Measurements from ENCODE around the gene PTPRC.

PTPRC gene

DNA sequence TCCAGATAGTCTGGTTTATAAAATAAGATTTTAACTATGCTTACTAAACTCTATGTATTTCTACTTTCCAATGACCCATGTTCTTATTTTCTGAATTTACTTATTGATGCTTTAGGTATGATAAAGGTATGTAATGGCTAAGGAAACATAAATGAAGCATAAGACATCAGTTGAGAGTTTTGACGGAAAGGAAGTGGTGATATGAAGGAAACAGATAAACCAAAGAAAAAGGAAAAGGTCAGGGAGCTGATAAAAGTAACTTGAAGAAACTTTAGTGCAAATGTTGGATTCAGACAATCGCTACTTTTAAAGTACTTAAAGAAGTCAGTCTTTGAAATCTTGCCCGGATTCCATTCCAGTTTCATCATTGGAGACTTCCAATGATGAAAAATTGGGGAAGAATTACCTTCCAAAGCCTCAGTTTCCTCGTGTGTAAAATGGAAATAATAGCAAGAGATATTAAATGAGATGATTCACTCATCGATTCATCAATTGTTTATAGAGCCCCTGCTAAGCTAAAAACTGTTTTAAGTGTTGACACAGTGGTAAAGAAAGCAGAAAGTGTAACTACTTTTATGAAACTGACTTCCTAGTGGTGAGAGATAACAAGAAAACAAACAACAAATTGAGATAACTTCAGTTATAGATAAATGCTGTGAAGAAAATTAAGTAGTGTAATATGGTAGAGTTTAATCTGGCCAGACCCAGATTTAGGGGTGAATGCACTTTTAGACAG is 10.6 kb downstream of the PTPRC start:
- DNase-seq = no peak

DNA sequence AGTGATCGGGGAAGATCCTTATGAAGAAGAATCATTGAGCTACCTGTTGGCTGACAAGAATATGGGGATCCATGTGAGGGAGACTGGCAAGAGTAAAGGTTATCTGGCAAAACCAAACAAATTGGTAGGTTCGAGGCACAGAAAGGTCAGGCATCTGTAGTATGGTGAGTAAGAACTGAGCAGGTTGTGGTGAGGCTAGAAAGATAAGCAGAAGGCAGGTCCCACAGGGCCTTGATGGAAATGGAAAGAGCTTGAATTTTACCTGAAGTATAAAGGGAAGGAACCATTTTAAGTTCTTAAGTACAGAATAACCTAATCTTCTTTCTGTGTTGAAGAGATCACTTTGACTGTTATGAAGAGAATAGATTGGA is 11.1 kb downstream of the PTPRC start:
- no peak for DNase-seq

DNA sequence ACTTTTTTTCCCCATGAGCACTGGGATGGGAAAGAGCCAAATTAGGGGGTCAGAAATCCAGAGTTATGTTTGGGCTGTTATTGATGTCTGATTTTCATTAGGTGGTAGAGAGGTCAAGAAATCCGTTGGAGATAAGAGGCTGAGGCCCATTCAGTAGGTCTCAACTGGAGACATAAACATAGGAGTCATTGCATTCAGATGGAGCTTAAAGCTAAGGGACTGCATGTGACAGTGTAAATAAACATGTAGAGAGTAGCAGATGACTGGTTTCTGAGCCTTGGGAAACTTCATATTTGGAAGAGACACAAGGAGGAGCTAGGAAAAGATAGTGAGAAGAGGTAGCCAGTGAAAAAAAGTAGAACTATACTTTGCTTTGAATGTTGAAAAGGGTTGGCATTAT is 11.7 kb downstream of the PTPRC start:
- DNase-seq = no peak

DNA sequence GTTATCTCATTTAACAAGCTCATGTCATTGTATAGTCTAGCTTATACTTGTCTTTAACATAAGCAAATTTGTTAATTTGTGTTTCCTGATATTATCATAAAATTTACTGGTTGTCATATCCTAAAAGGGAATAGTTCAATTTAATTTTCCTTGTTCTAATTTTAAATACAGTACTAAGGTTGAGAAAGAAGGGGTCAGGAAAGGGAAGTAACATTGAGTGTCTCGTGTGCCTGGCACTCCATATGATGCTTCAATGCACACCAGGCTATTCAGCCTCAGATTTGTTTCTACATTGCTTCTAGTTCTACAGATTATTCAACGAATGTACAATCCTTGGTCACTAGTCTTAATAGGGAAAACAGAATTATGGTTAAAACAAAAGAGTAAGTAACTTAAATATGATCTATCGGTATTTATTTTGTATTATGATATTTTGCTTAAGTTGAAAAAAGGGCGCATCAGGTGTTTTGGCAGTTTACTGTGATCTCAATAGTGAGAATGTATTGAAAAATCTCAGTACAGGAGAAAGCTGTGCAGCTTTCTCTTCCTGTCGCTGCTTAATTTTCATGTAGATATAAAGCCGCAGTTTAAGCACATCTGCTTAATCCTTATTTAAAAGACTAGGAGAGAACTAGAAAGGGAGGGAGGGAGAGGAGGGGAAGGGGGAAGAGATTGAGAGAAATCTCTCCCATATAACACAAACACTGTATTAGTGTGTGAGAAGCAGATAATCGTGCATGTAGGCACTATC is 13.0 kb downstream of the PTPRC start:
- no peak for DNase-seq

DNA sequence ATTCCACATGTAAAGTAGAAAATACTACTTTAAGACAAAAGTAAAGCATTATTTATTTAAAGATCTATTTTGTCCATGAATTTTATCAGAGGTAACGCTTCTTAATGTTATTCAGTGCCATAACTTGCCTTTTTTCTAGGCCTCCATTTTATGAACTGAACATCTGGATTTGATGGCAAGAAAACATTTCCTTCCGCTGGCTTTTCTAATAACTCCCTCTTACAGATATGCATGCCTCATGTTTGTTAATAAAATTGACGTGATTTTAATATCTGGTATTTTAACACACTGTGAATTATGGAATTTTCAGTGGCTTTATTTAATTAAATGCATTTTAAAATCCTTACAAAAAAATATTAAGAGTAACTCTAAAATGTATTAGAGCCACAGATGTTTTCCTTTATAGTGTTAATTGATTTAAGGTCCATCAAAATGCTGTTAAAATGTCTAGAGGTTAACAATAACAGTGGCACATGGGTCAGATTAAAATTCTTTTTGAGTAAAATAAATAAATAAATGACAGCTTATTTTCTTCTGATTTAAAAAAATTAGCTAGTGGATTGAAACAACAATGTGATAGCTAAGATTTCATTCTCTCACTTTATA is 15.1 kb downstream of the PTPRC start:
- DNase-seq = no peak

DNA sequence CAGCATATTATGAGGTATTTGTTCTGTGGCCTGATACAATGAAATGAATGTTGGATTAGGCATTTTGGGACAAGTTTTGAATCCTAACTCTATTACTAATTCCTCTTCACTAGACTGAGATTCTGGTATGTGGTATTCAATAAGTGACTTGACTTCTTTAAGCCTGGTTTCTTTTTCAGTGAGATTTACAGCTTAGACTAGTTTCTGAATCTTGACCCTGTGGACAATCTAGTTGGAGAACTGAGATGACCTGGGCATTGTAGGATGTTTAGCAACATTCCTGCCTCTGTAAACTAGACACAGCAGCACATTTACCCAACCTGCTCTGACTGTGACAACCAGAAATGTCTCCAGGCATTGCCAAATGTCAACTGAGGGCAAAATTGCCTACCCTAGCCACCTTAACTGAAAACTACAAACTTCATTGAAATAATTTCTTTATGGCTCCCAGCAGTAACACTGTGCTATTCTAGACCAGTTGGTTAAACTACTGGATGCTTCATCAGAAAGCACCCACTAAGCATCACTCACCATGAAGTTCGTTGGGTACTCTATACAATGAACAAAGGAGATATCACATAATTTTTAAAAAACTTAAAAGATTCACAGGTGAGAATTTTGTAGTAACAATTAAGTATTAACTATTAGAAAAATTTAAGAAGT is 16.8 kb downstream of the PTPRC start:
- no peak for DNase-seq

DNA sequence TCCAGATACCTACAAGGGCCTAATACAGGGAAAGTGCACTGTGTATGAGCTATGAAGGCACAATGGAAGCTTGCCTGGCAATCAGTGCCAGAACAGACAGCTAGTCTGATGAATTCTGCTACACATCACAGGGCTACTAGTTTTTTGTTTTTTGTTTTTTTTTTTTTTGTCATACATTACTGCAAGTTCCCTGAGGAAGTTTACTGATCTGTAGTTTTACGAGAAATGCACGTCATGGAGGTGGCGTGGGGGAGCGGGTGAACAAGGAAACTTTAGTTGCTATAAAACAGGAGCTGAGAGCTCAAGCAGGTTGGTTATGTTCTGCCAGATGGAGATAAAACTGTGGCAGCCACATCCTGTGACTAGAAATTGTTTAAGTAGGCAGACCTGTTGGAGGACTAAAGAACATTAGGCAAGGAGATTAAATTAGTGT is 17.7 kb downstream of the PTPRC start:
- DNase-seq = no peak

DNA sequence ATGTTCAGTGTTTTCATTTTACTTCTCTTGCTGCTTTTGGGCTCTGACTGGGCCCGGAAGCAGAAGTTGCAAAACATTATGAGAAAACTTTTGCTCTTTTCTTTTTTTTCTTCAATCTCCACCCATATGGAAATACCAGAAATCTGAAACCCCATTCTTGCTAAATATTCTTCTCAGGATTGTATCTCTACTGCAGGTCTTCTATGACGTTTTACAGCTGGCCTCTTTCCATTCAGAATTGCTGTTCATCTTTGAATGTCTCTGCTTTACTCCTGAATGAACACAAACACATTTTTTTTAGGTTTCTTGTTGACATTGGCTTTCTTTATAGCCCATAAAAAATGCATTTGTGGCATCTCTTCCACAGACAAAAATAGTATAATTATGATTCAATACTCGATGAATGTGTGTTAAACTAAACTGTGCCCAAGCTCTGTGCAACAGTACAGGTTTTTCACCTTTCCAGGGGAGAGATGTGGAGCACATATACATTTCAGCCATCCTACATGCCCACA is 18.8 kb downstream of the PTPRC start:
- no peak for DNase-seq

DNA sequence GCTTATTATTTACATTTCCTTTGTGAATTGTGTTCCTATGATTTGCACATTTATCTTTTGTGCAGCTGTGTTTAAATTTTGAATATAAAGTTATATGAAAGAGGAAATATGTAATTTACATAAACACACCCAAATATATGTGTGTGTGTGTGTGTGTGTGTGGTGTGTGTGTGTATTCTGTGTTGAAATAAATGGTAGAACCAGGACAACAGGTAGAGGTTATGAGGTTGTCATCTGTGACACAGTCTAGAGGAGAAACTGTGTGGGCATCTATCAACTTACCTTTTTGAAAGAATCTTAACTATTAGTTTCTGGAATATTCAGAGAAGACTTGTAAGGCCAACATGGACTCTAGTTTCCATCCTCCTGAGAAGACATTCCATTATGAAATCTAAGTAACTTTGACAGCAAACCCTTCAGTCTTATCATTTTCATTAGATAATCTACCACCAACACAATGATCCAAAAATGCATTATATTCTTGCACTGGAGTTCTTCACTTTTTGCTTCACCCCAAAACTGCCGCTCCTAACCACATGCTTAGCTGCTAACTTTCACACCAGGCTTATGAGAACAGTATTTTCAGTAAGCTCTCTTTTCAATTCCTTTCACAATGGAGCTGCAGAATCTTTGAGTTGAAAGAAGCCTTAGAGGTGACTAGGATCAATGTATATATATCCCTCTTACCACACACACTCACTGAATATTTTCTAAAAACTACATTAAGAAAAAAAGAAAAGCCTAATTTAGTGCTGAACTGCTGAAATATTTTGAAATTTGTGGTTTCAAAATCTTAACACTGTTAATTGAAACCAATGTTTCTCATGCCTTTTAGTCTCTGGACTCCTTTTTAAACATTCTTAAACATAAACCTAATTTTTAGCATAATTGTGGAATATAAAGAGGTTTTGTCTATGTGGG is 21.8 kb downstream of the PTPRC start:
- DNase-seq = no peak

DNA sequence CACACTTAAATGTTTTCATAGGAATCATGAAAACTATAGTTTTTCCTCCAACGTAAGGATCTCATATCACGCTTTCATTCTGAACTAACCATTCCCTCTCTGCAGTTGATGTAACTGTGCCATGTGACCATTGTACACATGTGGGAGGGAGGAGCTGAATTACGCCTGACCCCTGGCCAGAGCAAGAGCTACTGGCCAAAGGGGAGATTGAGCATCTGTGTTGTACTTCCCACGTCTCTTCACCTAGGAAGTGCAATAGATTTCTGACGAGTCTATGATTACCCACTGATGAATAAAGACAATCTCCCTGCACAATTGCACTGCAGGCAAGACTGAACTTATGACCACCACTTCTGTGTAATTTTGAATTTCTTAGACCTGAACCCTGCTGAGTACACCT is 24.0 kb downstream of the PTPRC start:
- DNase-seq = no peak

DNA sequence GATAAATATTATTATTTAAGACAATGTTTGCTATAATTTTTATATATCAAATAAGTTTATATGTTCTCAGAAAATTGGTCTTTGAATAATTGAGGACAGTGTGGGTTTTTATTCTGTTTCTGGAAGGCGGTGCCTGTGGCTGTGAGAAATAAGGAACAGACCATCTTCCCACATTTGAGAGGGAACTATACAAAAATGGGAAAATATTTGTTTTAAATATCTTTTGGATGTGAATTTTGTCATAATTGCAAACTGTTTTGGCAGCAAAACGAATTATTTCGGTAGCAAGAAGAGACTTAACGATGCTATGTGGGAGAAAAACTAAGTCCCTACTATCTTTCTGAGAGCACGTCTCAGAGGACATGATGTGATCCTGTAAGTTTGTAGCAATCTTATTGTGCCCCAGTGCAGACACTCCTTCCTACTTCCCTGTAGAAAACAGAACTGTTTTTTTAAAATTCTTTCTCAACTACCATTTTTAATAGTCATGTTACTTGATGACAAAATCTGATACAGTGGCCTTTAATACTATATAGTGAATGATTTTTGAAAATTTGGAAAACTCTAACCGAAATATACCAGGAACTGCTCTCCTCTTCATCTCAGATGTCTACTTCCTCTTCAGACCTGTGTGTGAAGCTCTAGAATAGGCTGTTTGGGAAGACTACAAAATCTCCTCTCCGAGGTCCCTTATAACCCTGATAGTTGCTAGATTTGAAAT is 25.4 kb downstream of the PTPRC start:
- no peak for DNase-seq

DNA sequence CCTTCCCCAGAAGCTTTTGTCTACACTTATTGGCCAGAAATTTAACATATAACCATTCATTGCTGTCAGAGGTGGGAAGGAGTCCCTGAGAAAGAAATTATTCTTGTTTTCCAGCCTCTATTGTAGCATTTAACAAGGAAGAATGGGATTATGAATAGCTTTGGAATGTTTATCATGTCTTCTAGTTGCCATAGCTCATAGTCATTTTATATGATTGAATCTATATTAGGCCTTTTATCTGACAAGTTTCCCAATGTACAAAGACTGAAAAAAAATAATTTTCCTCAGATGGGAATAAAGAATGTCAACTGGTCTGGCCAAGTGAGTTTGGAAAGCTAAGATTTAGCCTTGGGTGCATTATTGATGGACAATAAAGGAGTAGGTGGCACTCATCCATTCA is 28.3 kb downstream of the PTPRC start:
- DNase-seq = no peak

DNA sequence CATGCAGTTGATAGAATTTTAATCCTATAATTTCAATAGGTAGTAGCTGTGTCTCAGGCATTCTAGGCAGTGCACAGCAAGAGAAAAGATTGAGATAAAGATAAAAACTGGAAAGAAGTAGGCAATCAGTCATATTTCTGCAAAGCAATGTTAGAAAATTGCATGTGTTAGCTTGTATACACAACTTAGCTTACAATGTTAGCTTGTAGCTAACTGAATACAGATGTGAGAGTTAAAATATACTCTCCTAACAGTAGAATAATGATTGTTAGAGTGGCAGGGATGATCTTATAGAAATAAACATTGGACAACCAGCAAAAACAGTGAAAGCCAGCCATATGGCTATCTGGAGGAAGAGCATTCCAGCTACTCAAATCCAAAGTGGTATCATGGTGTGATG is 29.0 kb downstream of the PTPRC start:
- DNase-seq = no peak

DNA sequence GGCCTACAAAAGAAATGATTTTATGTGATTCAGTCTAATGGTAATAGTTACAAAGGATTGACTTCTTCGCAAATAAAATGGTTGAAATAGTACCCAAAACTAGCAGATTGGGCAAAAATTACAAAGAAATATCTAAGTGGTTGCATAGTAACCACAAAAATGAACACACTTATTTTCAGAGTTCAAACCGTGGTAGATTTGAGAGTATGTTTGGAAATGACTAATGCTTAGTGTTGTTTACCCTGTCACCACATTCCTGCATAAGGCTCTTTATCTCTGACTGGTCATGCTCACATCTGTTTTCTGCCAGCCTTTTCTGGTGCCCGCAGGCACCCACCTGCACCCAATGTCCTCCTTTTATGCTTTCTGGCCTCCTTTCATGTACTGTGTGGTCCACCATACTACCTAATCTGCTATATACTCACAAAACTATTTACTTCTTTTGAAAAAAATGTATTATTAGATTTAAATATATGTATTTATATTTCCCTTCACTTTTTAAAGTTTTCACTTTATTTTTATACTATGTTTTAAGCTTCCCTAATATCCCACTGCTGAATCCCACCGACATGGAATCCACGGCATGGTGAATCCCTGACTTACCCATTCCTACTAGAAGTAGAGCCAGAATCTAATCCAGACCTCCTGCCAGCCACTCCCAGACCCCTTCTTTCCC is 30.3 kb downstream of the PTPRC start:
- DNase-seq = no peak

DNA sequence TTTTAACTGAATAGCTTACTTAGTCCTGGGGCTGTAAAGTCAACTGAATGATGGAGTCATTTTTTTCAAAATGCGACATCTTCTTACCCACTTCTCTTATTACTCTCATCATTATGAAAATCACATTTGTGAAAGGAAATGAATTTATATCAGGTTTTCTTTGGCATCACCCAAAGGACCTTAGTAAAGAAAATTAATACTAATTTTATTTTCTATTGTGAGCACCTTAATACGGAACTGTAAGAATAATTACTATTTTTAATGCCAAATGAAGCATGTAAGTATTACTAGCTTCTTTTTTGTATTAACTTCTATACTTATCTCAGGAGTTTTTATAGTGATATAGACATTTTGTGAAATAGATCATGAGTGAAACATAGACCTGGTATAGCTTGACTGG is 30.9 kb downstream of the PTPRC start:
- no peak for DNase-seq

DNA sequence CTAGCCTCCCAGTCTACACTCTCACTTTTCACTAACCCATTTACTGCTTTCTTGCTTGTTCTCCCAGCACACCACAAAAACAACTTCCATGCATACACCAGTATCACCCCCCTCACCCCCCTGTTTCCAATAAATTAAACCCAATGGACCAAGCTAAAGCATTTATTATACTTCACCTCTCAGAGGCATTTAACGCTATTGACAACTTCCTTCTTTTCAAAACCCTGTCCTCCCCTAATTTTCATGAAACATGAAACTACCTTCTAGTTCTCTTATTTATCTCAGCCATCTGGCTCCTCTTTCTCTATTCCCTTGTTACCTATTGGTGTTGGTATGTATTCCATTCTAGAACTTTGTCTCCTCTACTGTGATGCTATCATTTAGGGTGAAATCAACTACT is 32.3 kb downstream of the PTPRC start:
- no peak for DNase-seq

DNA sequence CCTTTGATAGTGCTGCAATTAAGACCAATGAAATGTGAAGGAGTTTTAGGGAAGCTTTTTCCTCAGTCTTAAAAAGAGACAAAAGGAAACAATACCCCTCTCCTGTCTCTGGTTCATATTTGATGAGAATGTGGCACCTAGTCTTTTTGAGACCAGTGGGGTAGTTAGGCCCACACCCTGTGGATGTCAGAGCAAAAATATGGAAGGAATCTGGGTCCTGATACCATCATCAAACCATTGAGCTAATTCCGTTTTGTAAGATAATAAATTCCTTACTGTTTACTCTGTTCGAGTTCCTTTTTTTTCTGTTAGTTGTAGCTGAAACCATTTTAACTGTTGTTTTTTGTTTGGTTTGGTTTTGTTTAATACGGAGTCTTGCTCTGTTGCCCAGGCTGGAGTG is 33.3 kb downstream of the PTPRC start:
- no peak for DNase-seq

DNA sequence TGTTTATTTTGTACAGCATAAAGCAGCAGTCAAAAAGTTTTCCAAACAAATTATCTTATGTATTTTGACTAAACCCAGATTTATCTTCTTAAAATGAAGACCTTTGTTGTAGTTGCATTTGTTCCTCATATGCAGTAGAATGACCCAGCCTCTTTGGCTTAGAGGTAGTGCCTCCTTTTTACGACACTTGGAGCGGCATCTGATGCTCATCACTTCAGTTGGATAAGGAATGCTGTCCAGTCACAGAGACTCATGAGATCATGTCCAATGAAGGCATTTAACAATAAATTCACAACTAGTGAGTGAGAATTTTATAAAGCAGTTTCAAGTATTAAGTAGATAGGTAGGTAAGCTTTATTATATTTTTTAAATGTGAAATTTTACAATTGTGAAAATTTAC is 35.2 kb downstream of the PTPRC start:
- no peak for DNase-seq

DNA sequence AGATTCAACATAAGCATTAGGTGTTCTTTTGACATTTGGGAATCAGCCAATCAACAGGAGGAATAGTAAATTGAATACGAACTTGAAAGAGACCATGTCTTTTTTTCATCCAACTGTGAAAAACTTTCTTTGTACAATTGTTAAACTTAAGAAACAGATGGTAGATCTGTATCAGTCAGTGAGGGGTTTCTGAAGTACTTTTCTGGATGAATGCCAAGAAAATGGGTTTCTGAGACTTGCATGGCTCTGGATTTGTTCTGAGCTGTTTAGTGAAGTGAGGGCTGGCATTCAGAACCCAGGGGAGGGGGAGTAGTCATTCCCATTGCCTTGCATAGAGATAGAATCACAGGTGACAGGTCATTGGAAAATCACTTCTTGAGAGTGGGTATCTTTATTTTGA is 37.4 kb downstream of the PTPRC start:
- no peak for DNase-seq

DNA sequence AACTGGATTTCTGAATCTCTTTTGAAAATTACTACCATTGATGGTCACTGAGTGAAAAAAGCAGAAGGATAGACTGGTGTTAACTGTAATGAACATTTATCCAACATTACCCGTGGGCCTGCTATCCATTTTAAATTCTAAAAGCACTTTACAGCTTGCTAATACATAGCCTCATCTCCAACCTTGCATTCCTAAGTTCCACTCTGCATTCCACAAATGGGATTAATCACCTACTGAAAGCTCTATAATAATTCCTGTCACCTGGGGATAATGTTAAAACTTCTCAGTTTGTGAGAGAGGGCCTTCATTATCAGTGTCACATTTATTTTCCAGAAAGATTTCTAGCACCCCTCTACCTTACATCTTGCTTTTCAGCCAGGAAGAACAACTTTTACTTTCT is 38.2 kb downstream of the PTPRC start:
- DNase-seq = no peak

DNA sequence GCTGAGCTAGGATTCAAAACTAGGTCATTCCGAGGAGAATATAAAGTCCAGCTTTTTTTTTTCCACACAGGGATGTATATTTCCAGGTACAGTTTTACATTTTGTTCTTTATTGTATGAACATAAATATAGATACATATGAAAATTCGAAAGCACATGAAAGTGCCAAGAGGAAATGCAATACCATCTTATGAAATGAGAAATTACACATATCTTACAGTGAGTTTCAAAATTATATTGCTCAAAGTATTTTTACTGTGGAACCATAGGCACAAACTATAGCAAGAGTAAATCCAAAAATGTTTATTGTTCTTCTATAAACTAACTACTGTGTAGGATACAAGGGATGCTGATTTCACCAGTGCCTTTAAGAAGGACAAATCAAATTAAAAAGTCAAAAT is 39.0 kb downstream of the PTPRC start:
- DNase-seq = no peak

Measured in NCI-H748 treated with DMSO at 0.1 percent for 48 hours (cell line).